H9 (cell line): ENCODE measurements around the gene COL4A1. TPM values are rescaled to one million over a fixed set of nuclear protein-coding genes. Genes with fewer than 3 reads are reported as not detected.

Experiments used
- DNase-seq: peaks from one replicate; pipeline ENCODE4 v3.0.0-alpha.2; 2017
- H2AFZ ChIP-seq: one replicate; pipeline ENCODE4 v1.6.1; 2013; ENCODE audit warnings: mild to moderate bottlenecking, low read length, control low read depth, moderate library complexity
- H2AK5ac ChIP-seq: 2 replicates; pipeline ENCODE4 v1.6.1; 2013; ENCODE audit warnings: low read length, control low read depth, mixed read lengths; ENCODE audit not compliant: insufficient read length
- H2BK120ac ChIP-seq: one replicate; pipeline ENCODE4 v1.6.1; 2013; ENCODE audit warnings: low read depth, mild to moderate bottlenecking, low read length, control low read depth, inconsistent platforms; ENCODE audit not compliant: poor library complexity, severe bottlenecking
- H2BK12ac ChIP-seq: 2 replicates; pipeline ENCODE4 v1.6.1; 2013; ENCODE audit warnings: low read length, control low read depth, mixed read lengths, low read depth; ENCODE audit not compliant: insufficient read length
- H2BK15ac ChIP-seq: 2 replicates; pipeline ENCODE4 v1.6.1; 2013; ENCODE audit warnings: low read depth, low read length, control low read depth
- H2BK20ac ChIP-seq: one replicate; pipeline ENCODE4 v1.6.1; 2013; ENCODE audit warnings: low read depth, mild to moderate bottlenecking, low read length, control low read depth, inconsistent platforms; ENCODE audit not compliant: poor library complexity, severe bottlenecking
- H2BK5ac ChIP-seq: 2 replicates; pipeline ENCODE4 v1.6.1; 2013; ENCODE audit warnings: low read length, control low read depth, mixed read lengths; ENCODE audit not compliant: insufficient read length
- H3K14ac ChIP-seq: 2 replicates; pipeline ENCODE4 v1.6.1; 2013; ENCODE audit warnings: low read length, control low read depth; ENCODE audit not compliant: insufficient read depth
- H3K18ac ChIP-seq: 2 replicates; pipeline ENCODE4 v1.6.1; 2013; ENCODE audit warnings: low read depth, mild to moderate bottlenecking, mixed read lengths, low read length, control low read depth; ENCODE audit not compliant: insufficient read length
- H3K23ac ChIP-seq: 2 replicates; pipeline ENCODE4 v1.6.1; 2013; ENCODE audit warnings: low read length, control low read depth, mixed read lengths, low read depth; ENCODE audit not compliant: insufficient read length
- H3K23me2 ChIP-seq: 2 replicates; pipeline ENCODE4 v1.6.1; 2013; ENCODE audit warnings: low read depth, mild to moderate bottlenecking, mixed read lengths, low read length, control low read depth; ENCODE audit not compliant: insufficient read length, poor library complexity, severe bottlenecking
- H3K27ac ChIP-seq: 2 replicates; pipeline ENCODE4 v1.5.1; 2013; ENCODE audit warnings: low read length, control low read depth, mixed read lengths, low read depth; ENCODE audit not compliant: insufficient read length
- H3K27me3 ChIP-seq: 2 replicates; pipeline ENCODE4 v1.6.1; 2013; ENCODE audit warnings: low read length, control low read depth, inconsistent platforms; ENCODE audit not compliant: insufficient read depth
- H3K4ac ChIP-seq: 2 replicates; pipeline ENCODE4 v1.6.1; 2013; ENCODE audit warnings: low read depth, mild to moderate bottlenecking, control low read depth, inconsistent platforms, low read length, moderate library complexity
- H3K4me1 ChIP-seq: 2 replicates; pipeline ENCODE4 v1.6.1; 2013; ENCODE audit warnings: low read length, control low read depth, inconsistent platforms; ENCODE audit not compliant: insufficient read depth
- H3K4me2 ChIP-seq: 2 replicates; pipeline ENCODE4 v1.6.1; 2013; ENCODE audit warnings: low read length, control low read depth, mixed read lengths; ENCODE audit not compliant: insufficient read length, insufficient read depth
- H3K56ac ChIP-seq: 2 replicates; pipeline ENCODE4 v1.6.1; 2013; ENCODE audit warnings: low read depth, mild to moderate bottlenecking, mixed read lengths, low read length, control low read depth; ENCODE audit not compliant: insufficient read length
- H3K79me1 ChIP-seq: 2 replicates; pipeline ENCODE4 v1.6.1; 2013; ENCODE audit warnings: low read depth, mild to moderate bottlenecking, moderate library complexity, low read length, control low read depth, inconsistent platforms; ENCODE audit not compliant: insufficient read depth, poor library complexity, severe bottlenecking
- H3K79me2 ChIP-seq: 2 replicates; pipeline ENCODE4 v1.6.1; 2013; ENCODE audit warnings: low read length, control low read depth, inconsistent platforms; ENCODE audit not compliant: insufficient read depth
- H3K9ac ChIP-seq: 2 replicates; pipeline ENCODE4 v1.6.1; 2013; ENCODE audit warnings: low read length, control low read depth, mixed read lengths; ENCODE audit not compliant: insufficient read length; ENCODE audit errors: extremely low read depth
- H3K9me3 ChIP-seq: one replicate; pipeline ENCODE4 v1.6.1; 2013; ENCODE audit warnings: low read depth, low read length, inconsistent platforms; ENCODE audit not compliant: control insufficient read depth
- H3T11ph ChIP-seq: one replicate; pipeline ENCODE4 v1.6.1; 2013; ENCODE audit warnings: mild to moderate bottlenecking, low read length, control low read depth, inconsistent platforms
- H4K20me1 ChIP-seq: one replicate; pipeline ENCODE4 v1.6.1; 2013; ENCODE audit not compliant: control insufficient read depth, insufficient read length, insufficient read depth
- H4K5ac ChIP-seq: 2 replicates; pipeline ENCODE4 v1.6.1; 2013; ENCODE audit warnings: low read depth, mild to moderate bottlenecking, mixed read lengths, low read length, control low read depth; ENCODE audit not compliant: insufficient read length
- H4K8ac ChIP-seq: replicated peaks from 2 replicates; pipeline ENCODE4 v1.6.1; 2013; ENCODE audit warnings: low read length, control low read depth, mixed read lengths, low read depth; ENCODE audit not compliant: insufficient read length
- H4K91ac ChIP-seq: 2 replicates; pipeline ENCODE4 v1.6.1; 2013; ENCODE audit warnings: low read depth, mild to moderate bottlenecking, moderate library complexity, mixed read lengths, low read length, control low read depth; ENCODE audit not compliant: insufficient read length
- H3K27ac Mint-ChIP-seq, 3 experiments: 2 replicates in 2 of 3; 3 replicates in 1 of 3; pipeline ENCODE4 v1.8.0; 2020 to 2021; ENCODE audit warnings: mixed read lengths in 3 of 3, mild to moderate bottlenecking in 1 of 3, moderate library complexity in 1 of 3
- H3K27me3 Mint-ChIP-seq: 2 replicates; pipeline ENCODE4 v1.8.0; 2021; ENCODE audit warnings: low read depth, mild to moderate bottlenecking, moderate library complexity, mixed read lengths
- H3K36me3 Mint-ChIP-seq, 3 experiments: 2 replicates in 2 of 3; 3 replicates in 1 of 3; pipeline ENCODE4 v1.8.0; 2020 to 2021; ENCODE audit warnings: low read depth in 3 of 3, mixed read lengths in 3 of 3; ENCODE audit not compliant: insufficient read depth in 1 of 3
- H3K4me1 Mint-ChIP-seq, 2 experiments: 2 replicates each; pipeline ENCODE4 v1.8.0; 2020; ENCODE audit warnings: mixed read lengths in 2 of 2
- H3K4me3 Mint-ChIP-seq, 2 experiments: 2 replicates in 1 of 2; 3 replicates in 1 of 2; pipeline ENCODE4 v1.8.0; 2020 to 2021; ENCODE audit warnings: mild to moderate bottlenecking in 2 of 2, mixed read lengths in 2 of 2, moderate library complexity in 1 of 2
- H3K9me3 Mint-ChIP-seq, 2 experiments: 2 replicates in 1 of 2; 3 replicates in 1 of 2; pipeline ENCODE4 v1.8.0; 2020; ENCODE audit warnings: mild to moderate bottlenecking in 2 of 2, mixed read lengths in 2 of 2, moderate library complexity in 1 of 2
- WGBS: extraction: QIAGEN DNeasy Blood & Tissue Kit; methylation state at CpG from one replicate; pipeline ENCODE4 v1.1.7; 2013; ENCODE audit warnings: missing lambda C conversion rate, low lambda C conversion rate, mixed read lengths; ENCODE audit not compliant: insufficient read length; ENCODE audit errors: extremely low coverage; 5-methylcytosine and 5-hydroxymethylcytosine counted together
- total RNA-seq: library from RNA; stranded (reverse); gene quantifications from 2 replicates; pipeline ENCODE4 v1.2.1, GENCODE V29; 2021
- TF ChIP-seq, protein P1 (sequence below): fragments of 200-600 bp; sonication (generic); conservative IDR thresholded peaks from 3 replicates; pipeline ENCODE4 v1.8.0; 2021; ENCODE audit warnings: antibody characterized with exemption, mild to moderate bottlenecking

The COL4A1 gene
- total RNA-seq, 1 experiment from 2014 or later = 73.1 TPM

DNA sequence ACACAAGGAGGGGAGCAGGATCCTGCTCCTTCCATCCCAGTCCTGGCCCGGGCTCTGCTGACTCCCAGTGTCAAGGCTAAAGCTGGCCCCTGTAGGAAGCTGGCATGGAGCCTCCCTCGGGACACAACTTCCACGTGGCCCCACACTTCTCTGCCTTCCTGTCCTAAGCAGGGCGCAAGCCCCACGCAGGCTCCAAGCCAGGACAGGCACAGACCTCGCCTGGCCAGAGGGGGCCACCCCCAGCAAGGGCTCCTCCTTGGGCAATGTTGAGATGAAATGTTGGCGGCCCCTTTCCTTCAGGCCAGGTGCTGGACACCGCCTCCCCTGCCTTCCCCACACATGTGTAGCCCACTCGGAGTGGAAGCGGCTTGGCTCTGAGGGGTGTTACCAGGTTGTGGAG lies 66.6 kb downstream of the COL4A1 start:
- no peak overlapping the region for H3K9ac ChIP-seq
- no peak overlapping the region for H3K27ac ChIP-seq
- no peaks in the 10 kb centered on the region for H4K20me1 ChIP-seq
- no peaks in the 10 kb centered on the region for H3K36me3 Mint-ChIP-seq
- H3K9me3 Mint-ChIP-seq = no peaks in the 10 kb centered on the region
- no peak overlapping the region for H2AK5ac ChIP-seq
- no peaks in the 10 kb centered on the region for H3K9me3 ChIP-seq
- no peak overlapping the region for H3K23ac ChIP-seq
- H2BK120ac ChIP-seq = no peak overlapping the region
- WGBS = no CpG with 5 or more reads among the region's 10 CpGs
- no peak overlapping the region for H2BK5ac ChIP-seq
- H2BK15ac ChIP-seq = no peak overlapping the region
- H3K14ac ChIP-seq = no peak overlapping the region
- H3K79me2 ChIP-seq = no peaks in the 10 kb centered on the region
- H2BK20ac ChIP-seq = no peak overlapping the region
- H3K79me1 ChIP-seq = no peaks in the 10 kb centered on the region
- TF ChIP-seq, protein P1, sequence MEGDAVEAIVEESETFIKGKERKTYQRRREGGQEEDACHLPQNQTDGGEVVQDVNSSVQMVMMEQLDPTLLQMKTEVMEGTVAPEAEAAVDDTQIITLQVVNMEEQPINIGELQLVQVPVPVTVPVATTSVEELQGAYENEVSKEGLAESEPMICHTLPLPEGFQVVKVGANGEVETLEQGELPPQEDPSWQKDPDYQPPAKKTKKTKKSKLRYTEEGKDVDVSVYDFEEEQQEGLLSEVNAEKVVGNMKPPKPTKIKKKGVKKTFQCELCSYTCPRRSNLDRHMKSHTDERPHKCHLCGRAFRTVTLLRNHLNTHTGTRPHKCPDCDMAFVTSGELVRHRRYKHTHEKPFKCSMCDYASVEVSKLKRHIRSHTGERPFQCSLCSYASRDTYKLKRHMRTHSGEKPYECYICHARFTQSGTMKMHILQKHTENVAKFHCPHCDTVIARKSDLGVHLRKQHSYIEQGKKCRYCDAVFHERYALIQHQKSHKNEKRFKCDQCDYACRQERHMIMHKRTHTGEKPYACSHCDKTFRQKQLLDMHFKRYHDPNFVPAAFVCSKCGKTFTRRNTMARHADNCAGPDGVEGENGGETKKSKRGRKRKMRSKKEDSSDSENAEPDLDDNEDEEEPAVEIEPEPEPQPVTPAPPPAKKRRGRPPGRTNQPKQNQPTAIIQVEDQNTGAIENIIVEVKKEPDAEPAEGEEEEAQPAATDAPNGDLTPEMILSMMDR = no peak
- no peak overlapping the region for H2AFZ ChIP-seq
- no peaks in the 10 kb centered on the region for H3K27me3 ChIP-seq
- H3K18ac ChIP-seq = no peak overlapping the region
- no peak overlapping the region for H3K27ac Mint-ChIP-seq
- no peak overlapping the region for H3T11ph ChIP-seq
- peaks cover 13% of the 10 kb centered on the region in 2 experiments for H3K4me1 Mint-ChIP-seq
- H3K27me3 Mint-ChIP-seq = no peaks in the 10 kb centered on the region
- no peak overlapping the region for H2BK12ac ChIP-seq
- H4K5ac ChIP-seq = no peak overlapping the region
- no peaks in the 10 kb centered on the region for H3K4me1 ChIP-seq
- DNase-seq = no peak
- no peak overlapping the region for H4K91ac ChIP-seq
- H3K4me2 ChIP-seq = no peak overlapping the region
- no peak overlapping the region for H3K4ac ChIP-seq
- no peak overlapping the region for H3K4me3 Mint-ChIP-seq
- H4K8ac ChIP-seq = no peak overlapping the region
- no peak overlapping the region for H3K56ac ChIP-seq
- no peaks in the 10 kb centered on the region for H3K23me2 ChIP-seq
